SK-N-SH (cell line): Measurements from ENCODE around the gene MINDY4.

Experiments used
- CTCF ChIP-seq: fragments of 200-600 bp; sonication (generic); IDR thresholded peaks from 2 replicates; pipeline ENCODE4 v1.6.1; 2017; ENCODE audit warnings: antibody characterized with exemption, mild to moderate bottlenecking, moderate library complexity
- EZH2phosphoT487 ChIP-seq: fragments of 200-600 bp; sonication (generic); IDR thresholded peaks from 2 replicates; pipeline ENCODE4 v1.6.1; 2017; ENCODE audit warnings: low read depth, mixed run types, mild to moderate bottlenecking, antibody characterized with exemption, moderate library complexity, borderline replicate concordance
- GABPA ChIP-seq: IDR thresholded peaks from 2 replicates; pipeline ENCODE4 v1.4.0; 2012; ENCODE audit warnings: low read depth, mild to moderate bottlenecking
- JUND ChIP-seq: IDR thresholded peaks from 2 replicates; pipeline ENCODE4 v1.4.0; 2012
- POLR2AphosphoS5 ChIP-seq: IDR thresholded peaks from 2 replicates; pipeline ENCODE4 v1.6.1; 2012; ENCODE audit warnings: low read depth, low read length

GRCh38 chr7:30730097-30730496, 41.1 kb upstream of the MINDY4 start:
- TF ChIP-seq GABPA (no peak), CTCF (no peak), JUND (no peak), POLR2AphosphoS5 (no peak), EZH2phosphoT487 (no peak)
